Measurements from ENCODE around the gene SPTB.

DNA sequence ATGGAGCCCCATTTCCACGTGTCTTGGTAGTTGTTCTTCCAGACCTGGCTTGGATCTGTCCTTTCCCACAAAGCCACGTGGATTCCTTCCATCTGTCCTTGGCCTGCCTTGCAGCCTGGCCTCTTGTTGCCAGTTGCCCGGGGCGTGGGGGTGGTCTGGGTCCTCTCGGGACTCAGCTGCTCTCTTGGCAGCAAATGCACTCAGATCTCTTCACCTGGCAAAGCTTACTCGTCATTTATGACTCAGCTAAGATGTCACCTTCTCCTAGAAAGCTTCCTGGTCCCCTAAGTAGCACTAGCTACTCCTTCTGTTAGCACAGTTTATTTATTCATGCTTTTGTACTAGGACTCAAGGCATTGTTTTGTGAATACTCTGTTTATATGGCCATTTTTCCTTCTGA lies 161.8 kb downstream of the SPTB start:
- TF ChIP-seq, protein P1, sequence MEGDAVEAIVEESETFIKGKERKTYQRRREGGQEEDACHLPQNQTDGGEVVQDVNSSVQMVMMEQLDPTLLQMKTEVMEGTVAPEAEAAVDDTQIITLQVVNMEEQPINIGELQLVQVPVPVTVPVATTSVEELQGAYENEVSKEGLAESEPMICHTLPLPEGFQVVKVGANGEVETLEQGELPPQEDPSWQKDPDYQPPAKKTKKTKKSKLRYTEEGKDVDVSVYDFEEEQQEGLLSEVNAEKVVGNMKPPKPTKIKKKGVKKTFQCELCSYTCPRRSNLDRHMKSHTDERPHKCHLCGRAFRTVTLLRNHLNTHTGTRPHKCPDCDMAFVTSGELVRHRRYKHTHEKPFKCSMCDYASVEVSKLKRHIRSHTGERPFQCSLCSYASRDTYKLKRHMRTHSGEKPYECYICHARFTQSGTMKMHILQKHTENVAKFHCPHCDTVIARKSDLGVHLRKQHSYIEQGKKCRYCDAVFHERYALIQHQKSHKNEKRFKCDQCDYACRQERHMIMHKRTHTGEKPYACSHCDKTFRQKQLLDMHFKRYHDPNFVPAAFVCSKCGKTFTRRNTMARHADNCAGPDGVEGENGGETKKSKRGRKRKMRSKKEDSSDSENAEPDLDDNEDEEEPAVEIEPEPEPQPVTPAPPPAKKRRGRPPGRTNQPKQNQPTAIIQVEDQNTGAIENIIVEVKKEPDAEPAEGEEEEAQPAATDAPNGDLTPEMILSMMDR (conservative IDR thresholded peaks at IDR 0.05; ENCODE audit: low read depth, low read length) = no peak
- no peak for TF ChIP-seq EZH2 (IDR thresholded peaks at IDR 0.05; ENCODE audit: low read length, unreplicated experiment)
- no peak for TF ChIP-seq EZH2phosphoT487 (IDR thresholded peaks at IDR 0.05; ENCODE audit: borderline replicate concordance, low read length)

Measured in PC-3 (cell line).